AG04449 (cell line): Measurements from ENCODE around the gene KCNH5.

Experiments
- CTCF ChIA-PET: fragments of 350-600 bp; formaldehyde crosslinking; extraction: SDS; loops from one replicate; lab custom pipeline; 2021; ENCODE audit warnings: antibody characterized with exemption; lab: Yijun Ruan, JAX
- POLR2A ChIA-PET: fragments of 400-600, 350-600 bp; formaldehyde crosslinking; extraction: SDS; loops from one replicate; lab custom pipeline; 2020; ENCODE audit warnings: antibody characterized with exemption, inconsistent platforms; lab: Yijun Ruan, JAX
- DNase-seq: peaks from one replicate; pipeline ENCODE4 v3.0.0-alpha.2; 2010; ENCODE audit warnings: low read depth, low spot score
- H3K4me3 ChIP-seq: 2 replicates; pipeline ENCODE4 v1.5.1; 2011; ENCODE audit warnings: low read depth, mild to moderate bottlenecking, control low read depth, low read length
- CTCF ChIP-seq: IDR thresholded peaks from one replicate; pipeline ENCODE4 v1.5.1; 2011; ENCODE audit warnings: mild to moderate bottlenecking, moderate library complexity, low read length, control low read depth, inconsistent platforms; ENCODE audit not compliant: insufficient read depth; ENCODE audit errors: missing control alignments

Gene KCNH5

GRCh38 chr14:62934439-62934838, 110.8 kb downstream of the KCNH5 start:
- POLR2A ChIA-PET: no interaction called here
- H3K4me3 ChIP-seq: no peak overlapping the region
- no peak for TF ChIP-seq CTCF
- CTCF ChIA-PET: no interaction called here
- DNase-seq: no peak

- POLR2A ChIA-PET: no interaction called here
- DNase-seq: no peak
- CTCF ChIA-PET: no interaction called here
- no peak overlapping the region for H3K4me3 ChIP-seq
- no peak for TF ChIP-seq CTCF
Measured at GRCh38 chr14:62921466-62921865, 123.8 kb downstream of the KCNH5 start.

- H3K4me3 ChIP-seq: no peak overlapping the region
- no peak for DNase-seq
- ChIA-PET POLR2A (no interaction called here), CTCF (no interaction called here)
- TF ChIP-seq CTCF: no peak
Measured at GRCh38 chr14:62916551-62916950, 128.7 kb downstream of the KCNH5 start.

GRCh38 chr14:62914873-62915272, 130.4 kb downstream of the KCNH5 start:
- no peak overlapping the region for H3K4me3 ChIP-seq
- ChIA-PET CTCF (no interaction called here), POLR2A (no interaction called here)
- TF ChIP-seq CTCF: no peak
- no peak for DNase-seq

GRCh38 chr14:62914025-62914424, 131.2 kb downstream of the KCNH5 start:
- no peak for DNase-seq
- no peak for TF ChIP-seq CTCF
- H3K4me3 ChIP-seq: no peak overlapping the region
- CTCF ChIA-PET: no interaction called here
- POLR2A ChIA-PET: no interaction called here

- POLR2A ChIA-PET: no interaction called here
- CTCF ChIA-PET: no interaction called here
- DNase-seq: no peak
- no peak for TF ChIP-seq CTCF
- no peak overlapping the region for H3K4me3 ChIP-seq
Measured at GRCh38 chr14:62908506-62908905, 136.8 kb downstream of the KCNH5 start.
